ENCODE data around the gene TET3.

TET3 gene

GRCh38 chr2:73980566-73980965, 4.1 kb upstream of the TET3 start:
- H2BK15ac ChIP-seq (replicated peaks; ENCODE audit: low read depth) = no peak overlapping the region
- H3K4me1 ChIP-seq (ENCODE audit: control insufficient read depth, low read depth, low read length) = peaks cover 6% of the 10 kb centered on the region
- WGBS (ENCODE audit: extremely low coverage, insufficient coverage, low lambda C conversion rate) = no CpG with 5 or more reads among the region's 2 CpGs
- H2AK5ac ChIP-seq (ENCODE audit: low read length) = no peak overlapping the region
- no peak overlapping the region for H3K56ac ChIP-seq (ENCODE audit: low read length)
- no peak overlapping the region for H3K9ac ChIP-seq (ENCODE audit: low read length)
- no peak overlapping the region for H2BK5ac ChIP-seq (ENCODE audit: low read length)
- no peak overlapping the region for H3K4me3 ChIP-seq (ENCODE audit: low read length)
- H3K36me3 ChIP-seq (ENCODE audit: control insufficient read depth, insufficient read depth, low read length) = no peaks in the 10 kb centered on the region
- H3K23ac ChIP-seq (ENCODE audit: low read length) = no peak overlapping the region
- no peaks in the 10 kb centered on the region for H3K79me2 ChIP-seq (ENCODE audit: control insufficient read depth, insufficient read depth, low read length)
- H3K79me1 ChIP-seq (ENCODE audit: low read length) = no peaks in the 10 kb centered on the region
- no peak overlapping the region for H3K27ac ChIP-seq (ENCODE audit: low read depth, low read length)
- H3K4me2 ChIP-seq (ENCODE audit: low read length) = no peak overlapping the region
- H3K4ac ChIP-seq (ENCODE audit: low read depth, low read length) = no peak overlapping the region
- no peak overlapping the region for H3K18ac ChIP-seq (ENCODE audit: low read length)
- DNase-seq = no peak
- no peaks in the 10 kb centered on the region for H3K27me3 ChIP-seq (ENCODE audit: insufficient read depth, low read length, poor library complexity)
- H2BK120ac ChIP-seq (ENCODE audit: low read depth, low read length) = no peak overlapping the region
- no peak overlapping the region for H4K8ac ChIP-seq (ENCODE audit: low read depth, low read length)
- no peak overlapping the region for H4K5ac ChIP-seq (ENCODE audit: low read length)

- H3K27ac ChIP-seq (ENCODE audit: low read depth, low read length) = no peak overlapping the region
Observed at GRCh38 chr2:73981081-73982001, 3.4 kb upstream of the TET3 start.

GRCh38 chr2:73982140-73982617, 2.5 kb upstream of the TET3 start:
- Histone ChIP-seq H2BK15ac (replicated peaks; ENCODE audit: low read depth) (no peak overlapping the region), H3K27ac (ENCODE audit: low read depth, low read length) (no peak overlapping the region), H3K4me2 (ENCODE audit: low read length) (no peak overlapping the region), H2BK120ac (ENCODE audit: low read depth, low read length) (no peak overlapping the region), H3K27me3 (ENCODE audit: insufficient read depth, low read length, poor library complexity) (no peaks in the 10 kb centered on the region), H3K9ac (ENCODE audit: low read length) (peak overlapping the region; percentile 5), H4K5ac (ENCODE audit: low read length) (no peak overlapping the region), H3K56ac (ENCODE audit: low read length) (peak overlapping the region; percentile 83), H3K79me1 (ENCODE audit: low read length) (peaks cover 3% of the 10 kb centered on the region), H3K18ac (ENCODE audit: low read length) (no peak overlapping the region), H4K8ac (ENCODE audit: low read depth, low read length) (no peak overlapping the region), H3K36me3 (ENCODE audit: control insufficient read depth, insufficient read depth, low read length) (no peaks in the 10 kb centered on the region), H2AK5ac (ENCODE audit: low read length) (no peak overlapping the region), H3K23ac (ENCODE audit: low read length) (no peak overlapping the region), H3K4me1 (ENCODE audit: control insufficient read depth, low read depth, low read length) (peaks cover 14% of the 10 kb centered on the region), H2BK5ac (ENCODE audit: low read length) (no peak overlapping the region), H3K4me3 (ENCODE audit: low read length) (no peak overlapping the region), H3K79me2 (ENCODE audit: control insufficient read depth, insufficient read depth, low read length) (peaks cover 6% of the 10 kb centered on the region), H3K4ac (ENCODE audit: low read depth, low read length) (no peak overlapping the region)
- WGBS (ENCODE audit: extremely low coverage, insufficient coverage, low lambda C conversion rate) = no CpG with 5 or more reads among the region's 7 CpGs
- DNase-seq = no peak

More at GRCh38 chr2:73981081-73982001, 3.4 kb upstream of the TET3 start:
- Histone ChIP-seq H3K56ac (ENCODE audit: low read length) (peak overlapping the region; percentile 83), H3K27me3 (ENCODE audit: insufficient read depth, low read length, poor library complexity) (no peaks in the 10 kb centered on the region), H2BK120ac (ENCODE audit: low read depth, low read length) (no peak overlapping the region), H3K9ac (ENCODE audit: low read length) (peak overlapping the region; percentile 68), H2BK5ac (ENCODE audit: low read length) (no peak overlapping the region), H3K79me1 (ENCODE audit: low read length) (peaks cover 3% of the 10 kb centered on the region), H3K4me1 (ENCODE audit: control insufficient read depth, low read depth, low read length) (peaks cover 11% of the 10 kb centered on the region), H3K23ac (ENCODE audit: low read length) (no peak overlapping the region), H3K4ac (ENCODE audit: low read depth, low read length) (no peak overlapping the region), H4K5ac (ENCODE audit: low read length) (no peak overlapping the region), H3K36me3 (ENCODE audit: control insufficient read depth, insufficient read depth, low read length) (no peaks in the 10 kb centered on the region), H2BK15ac (replicated peaks; ENCODE audit: low read depth) (no peak overlapping the region), H3K4me3 (ENCODE audit: low read length) (peak overlapping the region; percentile 44), H3K18ac (ENCODE audit: low read length) (no peak overlapping the region), H3K79me2 (ENCODE audit: control insufficient read depth, insufficient read depth, low read length) (peaks cover 5% of the 10 kb centered on the region), H3K4me2 (ENCODE audit: low read length) (peak overlapping the region; percentile 49), H2AK5ac (ENCODE audit: low read length) (no peak overlapping the region), H4K8ac (ENCODE audit: low read depth, low read length) (no peak overlapping the region)
- peak; percentile 82 for DNase-seq
- no CpG with 5 or more reads among the region's 31 CpGs for WGBS (ENCODE audit: extremely low coverage, insufficient coverage, low lambda C conversion rate)

GRCh38 chr2:73983322-73984202, 1.1 kb upstream of the TET3 start:
- H3K4me1 ChIP-seq (ENCODE audit: control insufficient read depth, low read depth, low read length) = peaks cover 24% of the 10 kb centered on the region
- H4K8ac ChIP-seq (ENCODE audit: low read depth, low read length) = no peak overlapping the region
- H3K27me3 ChIP-seq (ENCODE audit: insufficient read depth, low read length, poor library complexity) = no peaks in the 10 kb centered on the region
- peak overlapping the region; percentile 95 for H3K56ac ChIP-seq (ENCODE audit: low read length)
- H3K79me2 ChIP-seq (ENCODE audit: control insufficient read depth, insufficient read depth, low read length) = peaks cover 20% of the 10 kb centered on the region
- no peaks in the 10 kb centered on the region for H3K36me3 ChIP-seq (ENCODE audit: control insufficient read depth, insufficient read depth, low read length)
- no peak overlapping the region for H2AK5ac ChIP-seq (ENCODE audit: low read length)
- H4K5ac ChIP-seq (ENCODE audit: low read length) = no peak overlapping the region
- peak overlapping the region; percentile 33 for H3K4me3 ChIP-seq (ENCODE audit: low read length)
- peak; percentile 76 for DNase-seq
- peak overlapping the region; percentile 17 for H3K4ac ChIP-seq (ENCODE audit: low read depth, low read length)
- peak overlapping the region; percentile 97 for H3K23ac ChIP-seq (ENCODE audit: low read length)
- peak overlapping the region; percentile 96 for H3K18ac ChIP-seq (ENCODE audit: low read length)
- H3K9ac ChIP-seq (ENCODE audit: low read length) = peak overlapping the region; percentile 85
- no CpG with 5 or more reads among the region's 35 CpGs for WGBS (ENCODE audit: extremely low coverage, insufficient coverage, low lambda C conversion rate)
- no peak overlapping the region for H2BK15ac ChIP-seq (replicated peaks; ENCODE audit: low read depth)
- peak overlapping the region; percentile 85 for H3K4me2 ChIP-seq (ENCODE audit: low read length)
- no peak overlapping the region for H3K27ac ChIP-seq (ENCODE audit: low read depth, low read length)
- no peak overlapping the region for H2BK5ac ChIP-seq (ENCODE audit: low read length)
- H3K79me1 ChIP-seq (ENCODE audit: low read length) = peaks cover 9% of the 10 kb centered on the region
- no peak overlapping the region for H2BK120ac ChIP-seq (ENCODE audit: low read depth, low read length)

GRCh38 chr2:73984922-73985307, 205 bp downstream of the TET3 start:
- Histone ChIP-seq H3K4me3 (ENCODE audit: low read length) (no peak overlapping the region), H3K56ac (ENCODE audit: low read length) (peak overlapping the region; percentile 95), H3K18ac (ENCODE audit: low read length) (peak overlapping the region; percentile 96), H2BK5ac (ENCODE audit: low read length) (no peak overlapping the region), H3K27ac (ENCODE audit: low read depth, low read length) (peak overlapping the region; percentile 53), H3K23ac (ENCODE audit: low read length) (no peak overlapping the region), H3K4me1 (ENCODE audit: control insufficient read depth, low read depth, low read length) (peaks cover 24% of the 10 kb centered on the region), H4K5ac (ENCODE audit: low read length) (no peak overlapping the region), H2BK15ac (replicated peaks; ENCODE audit: low read depth) (no peak overlapping the region), H4K8ac (ENCODE audit: low read depth, low read length) (peak overlapping the region; percentile 60), H3K4ac (ENCODE audit: low read depth, low read length) (peak overlapping the region; percentile 44), H2AK5ac (ENCODE audit: low read length) (no peak overlapping the region), H3K79me1 (ENCODE audit: low read length) (peaks cover 16% of the 10 kb centered on the region), H3K36me3 (ENCODE audit: control insufficient read depth, insufficient read depth, low read length) (no peaks in the 10 kb centered on the region), H3K9ac (ENCODE audit: low read length) (peak overlapping the region; percentile 85), H3K27me3 (ENCODE audit: insufficient read depth, low read length, poor library complexity) (no peaks in the 10 kb centered on the region), H3K79me2 (ENCODE audit: control insufficient read depth, insufficient read depth, low read length) (peaks cover 30% of the 10 kb centered on the region), H3K4me2 (ENCODE audit: low read length) (no peak overlapping the region), H2BK120ac (ENCODE audit: low read depth, low read length) (peak overlapping the region; percentile 33)
- no CpG with 5 or more reads among the region's 58 CpGs for WGBS (ENCODE audit: extremely low coverage, insufficient coverage, low lambda C conversion rate)
- DNase-seq = no peak
